IPS-NIHi7 (cell line): ENCODE measurements around the gene TMEM134.
"Not testable (repeated sequence)": the region's sequence is repeated elsewhere in the genome, so short reads cannot be mapped to it uniquely, and the experiment has no call there.

Experiments used
- DNase-seq: peaks from one replicate; pipeline ENCODE4 v3.0.0; 2012; ENCODE audit warnings: mixed read lengths; ENCODE audit errors: extremely low spot score

Gene TMEM134, protein sequence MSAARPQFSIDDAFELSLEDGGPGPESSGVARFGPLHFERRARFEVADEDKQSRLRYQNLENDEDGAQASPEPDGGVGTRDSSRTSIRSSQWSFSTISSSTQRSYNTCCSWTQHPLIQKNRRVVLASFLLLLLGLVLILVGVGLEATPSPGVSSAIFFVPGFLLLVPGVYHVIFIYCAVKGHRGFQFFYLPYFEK

DNA sequence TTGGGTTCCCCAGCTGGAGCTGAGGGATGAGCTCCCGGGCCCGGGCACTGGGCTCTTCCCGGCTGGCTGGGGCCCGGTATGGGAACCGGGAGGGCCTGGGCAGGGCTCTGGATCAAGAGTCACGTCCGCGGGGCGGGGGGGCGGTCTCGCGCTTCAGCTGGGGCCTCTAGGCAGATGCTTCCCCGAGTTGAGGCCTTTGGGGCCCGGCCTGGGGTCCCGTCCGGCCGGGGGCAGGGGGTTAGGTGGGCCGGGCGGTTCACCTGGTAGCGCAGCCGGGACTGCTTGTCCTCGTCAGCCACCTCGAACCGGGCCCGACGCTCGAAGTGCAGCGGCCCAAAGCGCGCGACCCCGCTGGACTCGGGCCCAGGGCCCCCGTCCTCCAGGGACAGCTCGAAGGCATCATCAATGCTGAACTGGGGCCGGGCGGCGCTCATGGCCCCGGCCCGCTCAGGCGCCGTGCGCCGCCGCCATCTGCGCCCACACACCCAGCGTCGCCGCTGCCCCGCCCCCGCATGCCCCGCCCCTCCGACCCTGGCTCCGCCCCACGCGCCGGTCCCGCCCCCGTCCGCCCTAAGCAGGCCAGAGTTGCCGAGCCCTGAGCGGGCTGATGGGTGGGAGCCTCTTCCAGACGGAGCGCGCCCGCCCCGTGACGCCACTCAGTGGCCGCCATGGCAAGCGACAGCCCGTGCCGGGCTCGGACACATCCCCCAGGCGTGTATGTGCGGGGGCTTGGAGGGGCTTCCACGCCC is at the start of gene TMEM134:
Gene TMEM134, minus strand, starts transcription at position 493 of the 749 bp plus-strand sequence. Its CDS starts 59 bp downstream, at position 434.
- peak; percentile 96 for DNase-seq

DNA sequence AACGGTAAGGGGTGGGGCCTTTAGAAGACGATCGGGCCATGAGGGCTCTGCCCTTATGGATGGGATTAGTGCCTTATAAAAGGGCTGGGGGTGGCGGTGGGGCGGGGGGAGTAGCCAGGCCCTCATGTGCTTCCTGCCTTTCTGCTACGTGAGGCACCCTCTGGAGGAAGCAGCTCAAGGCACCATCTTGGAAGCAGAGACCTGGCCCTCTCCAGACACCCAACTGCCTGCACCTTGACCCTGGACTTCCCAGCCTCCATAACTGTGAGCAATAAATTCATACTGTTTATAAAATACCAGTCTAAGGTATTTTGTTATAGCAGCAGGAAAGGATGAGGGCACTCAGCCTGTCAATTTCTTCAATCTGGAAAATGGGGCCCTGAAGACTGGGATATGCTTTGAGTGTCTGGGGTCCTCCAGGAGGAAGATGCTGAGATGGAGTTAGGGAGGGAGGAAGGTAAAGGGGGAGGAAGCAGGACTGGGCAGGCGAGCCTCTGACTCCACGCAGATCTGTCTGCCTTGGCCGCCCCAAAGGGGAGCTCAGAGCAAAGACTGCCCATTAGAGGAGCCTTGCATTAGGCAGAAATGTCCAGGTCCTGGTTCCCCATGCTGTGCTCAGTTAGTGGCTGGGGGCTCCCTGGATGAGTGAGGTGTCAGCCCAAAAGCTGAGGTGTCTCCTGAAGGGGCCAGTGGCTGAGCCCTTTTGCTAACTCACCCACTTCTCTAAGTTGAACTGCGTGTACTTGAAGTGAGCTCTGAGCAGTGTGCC is 48.9 kb upstream of the TMEM134 start:
- DNase-seq: no peak

DNA sequence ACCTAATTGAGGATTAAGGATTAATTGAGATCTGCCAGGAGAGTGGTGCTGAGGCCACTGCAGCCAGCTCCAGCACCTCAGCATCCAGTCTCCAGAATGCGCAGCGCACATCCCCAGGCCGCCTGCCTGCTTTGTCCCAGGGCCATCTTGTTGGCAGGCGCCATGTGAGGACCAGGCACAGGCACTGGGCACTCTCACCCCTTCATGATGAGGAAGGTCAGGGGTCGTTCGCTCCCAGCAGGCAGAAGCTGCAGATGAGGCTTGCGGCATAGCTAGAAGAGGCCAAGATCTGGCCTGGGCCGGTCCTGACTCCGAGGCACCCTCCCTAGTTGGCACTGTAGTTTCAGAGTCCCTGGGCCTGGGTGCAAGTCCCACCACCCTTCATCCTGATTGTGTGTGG is 47.8 kb upstream of the TMEM134 start:
- no peak for DNase-seq

DNA sequence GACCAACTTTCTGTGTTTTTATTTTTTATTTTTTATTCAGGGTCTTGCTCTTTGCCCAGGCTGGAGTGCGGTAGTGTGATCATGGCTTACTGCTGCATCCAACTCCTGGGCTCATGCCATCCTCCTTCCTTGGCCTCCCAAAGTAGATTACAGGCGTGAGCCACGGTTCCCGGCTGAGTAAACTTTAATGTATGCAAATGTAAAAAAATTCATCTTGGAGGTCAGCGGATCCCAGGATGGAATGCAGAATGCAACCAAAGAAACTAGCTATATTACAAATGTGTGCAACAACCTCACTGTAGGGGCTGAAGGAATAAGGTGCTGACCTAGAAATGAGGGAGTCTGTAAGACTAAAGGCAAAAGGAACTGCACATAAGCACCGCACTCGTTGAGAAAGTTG is 45.1 kb upstream of the TMEM134 start:
- DNase-seq: no peak

DNA sequence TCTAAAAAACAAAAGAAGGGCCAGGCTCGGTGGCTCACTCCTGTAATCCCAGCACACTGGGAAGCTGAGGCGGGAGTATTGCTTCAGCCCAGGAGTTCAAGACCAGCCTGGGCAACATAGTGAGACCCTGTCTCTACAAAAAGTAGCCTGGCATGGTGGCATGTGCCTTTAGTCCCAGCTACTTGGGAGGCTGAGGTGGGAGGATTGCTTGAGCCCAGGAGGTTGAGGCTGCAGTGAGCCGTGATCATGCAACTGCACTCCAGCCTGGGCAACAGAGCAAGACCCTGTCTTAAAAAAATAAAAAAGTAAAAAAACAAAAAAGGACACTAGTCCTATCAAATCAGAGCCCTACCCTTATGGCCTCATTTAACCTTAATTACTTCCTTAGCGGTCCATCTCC is 42.5 kb upstream of the TMEM134 start:
- DNase-seq: not testable (repeated sequence)

DNA sequence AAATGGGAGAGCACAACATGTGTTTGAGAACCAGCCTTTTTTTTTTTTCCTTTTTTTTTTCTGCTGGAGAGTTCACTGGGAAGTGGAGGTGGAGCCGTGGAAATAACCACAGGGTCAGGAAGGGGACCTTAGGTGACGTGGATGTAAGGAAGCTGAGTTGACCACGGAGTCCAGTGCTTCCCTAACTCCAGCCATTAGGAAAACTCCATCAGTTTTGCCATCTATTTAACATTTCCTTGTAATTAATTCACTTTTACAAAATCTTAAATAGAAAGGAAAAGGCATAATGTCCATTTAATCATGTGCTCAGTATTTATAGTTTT is 40.9 kb upstream of the TMEM134 start:
- DNase-seq: no peak

DNA sequence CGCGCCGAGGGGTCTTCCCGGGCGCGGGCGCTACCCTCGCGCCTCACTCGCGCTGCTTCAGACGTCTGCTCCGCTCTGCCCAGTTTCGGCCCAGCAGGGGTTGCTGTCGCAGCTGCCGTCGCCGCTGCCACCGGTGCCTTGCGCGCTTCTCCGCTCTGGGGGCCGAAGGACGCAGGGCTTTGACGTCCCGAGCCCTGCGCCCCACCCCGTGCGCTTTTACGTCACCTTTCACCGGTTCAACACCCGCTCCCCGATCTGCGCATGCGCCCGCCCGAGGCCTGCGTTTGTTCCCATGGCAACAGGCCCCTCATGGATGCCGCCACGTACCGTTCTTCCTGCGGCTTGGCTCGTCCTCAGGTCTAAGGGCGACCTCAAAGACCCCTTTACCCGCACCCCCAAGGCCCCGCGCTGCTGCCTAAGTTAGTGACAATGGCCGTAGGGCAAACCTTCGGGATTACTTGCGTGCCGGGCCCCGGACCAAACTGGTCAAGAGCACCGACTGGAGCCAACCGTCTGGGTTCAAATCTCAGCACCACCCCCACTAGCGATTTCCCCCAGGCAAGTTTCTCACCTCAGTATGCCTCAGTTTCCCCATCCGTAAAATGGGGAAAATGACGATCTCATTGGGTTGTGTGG is 39.6 kb upstream of the TMEM134 start:
- peak; percentile 100 for DNase-seq

DNA sequence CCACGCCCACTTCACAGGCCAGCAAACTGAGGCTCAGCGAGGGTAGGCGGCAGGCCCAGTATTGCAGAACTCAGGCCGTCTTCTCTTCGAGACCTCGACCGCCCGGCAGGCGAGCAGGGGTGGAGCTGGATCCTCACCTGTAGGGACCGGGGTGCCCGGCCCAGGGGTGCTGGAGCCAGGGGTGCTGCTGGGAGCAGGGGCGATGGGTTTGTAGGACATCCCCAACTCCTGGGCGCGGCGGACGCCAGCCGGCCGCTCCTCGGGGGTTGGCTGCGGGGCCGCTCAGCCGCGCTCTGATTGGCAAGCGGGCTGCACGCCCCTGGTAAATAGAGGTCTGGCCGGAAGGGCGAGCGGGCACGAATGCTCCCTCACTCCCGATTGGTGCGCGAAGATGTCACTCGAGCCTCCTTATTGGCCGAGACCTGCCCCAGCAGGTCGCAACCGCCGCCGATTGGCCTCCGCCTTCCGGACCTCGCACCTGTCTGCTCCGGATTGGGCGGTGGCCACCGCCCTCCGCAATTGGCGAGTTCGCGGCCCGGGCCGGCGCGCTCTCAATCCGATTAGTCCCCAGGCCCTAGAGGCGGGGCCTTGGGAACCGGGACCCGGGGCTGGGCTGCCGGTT is 38.9 kb upstream of the TMEM134 start, which contains the start of gene CDK2AP2:
Gene CDK2AP2, minus strand, starts transcription at position 299 of the 622 bp plus-strand sequence. Its CDS starts 80 bp downstream, at position 219.
- peak; percentile 99 for DNase-seq

DNA sequence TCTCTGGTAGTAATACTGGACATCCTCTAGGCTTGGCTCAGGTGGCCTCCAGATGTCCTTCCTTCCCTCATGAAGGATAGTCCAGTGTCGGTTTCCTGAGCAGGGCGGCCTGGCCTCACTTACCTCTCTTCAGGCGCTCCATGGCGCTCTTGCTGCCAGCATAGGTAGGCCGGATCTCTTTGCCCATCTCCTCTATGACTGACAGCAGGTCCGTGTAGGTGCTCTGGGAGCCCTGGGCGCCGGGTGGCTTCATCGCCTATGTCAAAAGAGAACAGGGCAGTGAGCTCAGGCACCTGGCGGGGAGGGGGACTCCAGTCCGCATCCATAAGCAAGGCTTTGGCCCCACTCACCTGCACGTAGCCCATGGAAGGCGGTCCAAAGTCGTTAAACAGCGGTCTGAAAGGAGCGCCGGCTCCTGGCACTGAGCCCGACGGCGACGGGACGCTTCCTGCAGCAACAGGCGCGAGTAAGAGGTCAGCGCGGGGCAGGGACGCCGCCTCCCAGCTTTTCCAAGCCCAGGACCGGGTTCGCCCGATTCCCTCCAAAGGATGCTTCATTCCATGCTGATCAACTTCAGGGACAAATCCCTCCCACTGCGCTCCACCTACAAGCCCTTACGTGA is 38.3 kb upstream of the TMEM134 start:
- peak; percentile 43 for DNase-seq

DNA sequence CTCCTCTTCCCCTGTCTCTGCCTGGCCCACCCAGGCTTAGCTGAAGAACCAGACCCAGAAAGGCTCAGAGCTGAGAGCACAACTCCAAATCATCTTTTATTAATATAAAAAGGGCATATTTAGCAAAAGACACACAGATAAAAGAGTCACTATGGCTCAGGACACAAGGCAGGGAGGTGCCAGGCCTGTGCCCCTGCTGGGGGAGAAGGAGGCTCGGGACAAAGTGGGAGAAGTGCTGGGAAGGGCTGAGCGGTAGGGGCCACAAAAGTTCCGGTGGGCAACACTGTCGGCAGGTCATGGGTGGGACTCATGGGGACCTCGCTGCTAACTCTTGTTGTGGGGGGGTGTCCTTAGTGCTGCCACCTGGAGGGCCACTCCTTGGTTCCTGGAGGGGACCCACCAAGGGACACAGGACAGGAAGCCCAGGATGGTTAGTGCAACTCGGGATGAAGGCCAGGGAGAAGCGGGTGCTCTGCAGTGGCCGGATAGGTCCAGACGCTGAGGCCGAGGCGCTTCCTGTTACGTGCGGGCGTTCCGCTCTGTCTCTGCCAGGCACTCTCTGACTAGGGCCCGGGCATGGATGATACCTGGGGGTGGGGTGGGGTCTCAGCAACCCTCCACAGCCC is 37.5 kb upstream of the TMEM134 start:
- DNase-seq: no peak

DNA sequence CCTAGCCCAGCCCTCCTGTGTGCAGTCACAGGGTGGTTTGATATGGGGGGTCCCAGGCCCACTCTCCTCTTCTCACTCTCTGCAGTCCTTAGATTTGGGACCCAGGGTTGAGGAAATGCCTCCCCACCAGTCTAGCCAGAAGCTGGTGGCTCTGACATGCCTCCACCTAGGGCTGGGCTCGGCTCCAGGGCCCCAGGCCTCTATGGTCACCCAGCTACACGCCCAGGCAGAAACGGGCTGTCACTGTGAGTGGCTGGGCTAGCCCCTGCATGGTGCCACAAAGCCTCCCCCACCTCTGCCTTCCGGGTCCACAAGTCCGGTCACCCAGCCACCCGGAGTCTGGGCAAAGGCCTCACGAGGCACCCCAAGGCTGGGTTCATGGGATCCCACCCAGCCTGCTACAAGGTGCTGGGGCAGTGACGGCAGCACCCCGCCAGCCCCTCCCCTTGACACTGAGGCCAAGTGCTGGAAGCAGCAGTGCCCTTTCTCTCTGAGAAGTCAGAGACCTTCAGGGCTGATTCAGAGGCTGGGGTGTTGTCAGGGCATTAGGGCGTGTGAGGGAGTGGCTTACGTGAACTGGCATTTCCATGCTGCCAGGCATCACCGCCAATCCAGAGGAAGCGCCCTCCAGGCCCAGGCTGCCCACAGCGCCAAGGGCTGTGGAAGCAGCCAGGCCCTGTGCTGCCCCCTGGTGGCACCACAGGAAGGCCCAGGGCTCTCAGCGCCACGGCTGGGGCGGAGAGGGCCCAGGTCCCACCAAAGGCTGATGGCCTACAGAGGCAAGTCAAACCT is 36.8 kb upstream of the TMEM134 start:
- peak; percentile 81 for DNase-seq

DNA sequence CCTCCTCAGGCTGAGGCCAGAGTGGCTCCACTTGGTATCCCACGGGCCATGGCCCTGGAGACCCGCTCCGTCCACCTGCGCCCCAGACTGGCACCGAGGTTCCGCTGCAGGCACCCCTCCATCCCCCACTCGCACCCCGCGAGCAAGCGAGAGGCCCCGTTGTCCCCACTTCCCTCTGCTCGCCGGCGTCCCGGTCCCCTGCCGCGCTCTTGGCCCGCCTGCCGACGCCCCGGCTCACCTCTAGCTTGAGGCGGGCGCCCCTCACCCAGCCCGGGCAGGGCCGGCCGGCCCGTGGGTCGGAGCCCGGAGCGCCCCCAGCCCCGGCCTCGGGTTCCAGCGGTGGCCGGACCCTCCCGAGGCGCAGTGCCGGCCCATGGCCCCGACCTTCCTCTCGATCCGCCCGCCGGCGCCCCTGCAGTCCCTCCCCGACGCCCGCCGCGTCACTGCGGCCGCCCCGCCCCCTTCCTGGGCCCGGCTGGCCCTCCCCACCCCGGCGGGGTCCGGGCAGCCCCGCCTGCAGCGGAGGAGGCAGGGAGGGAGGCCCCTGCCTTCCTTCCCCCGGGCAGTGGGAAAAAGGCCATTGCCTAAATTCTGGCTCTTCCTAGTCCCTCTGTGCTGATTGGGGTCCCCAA is 36.0 kb upstream of the TMEM134 start, which contains the start of gene PITPNM1:
Gene PITPNM1, minus strand, starts transcription at position 414 of the 632 bp plus-strand sequence. CDS start 1,183 bp downstream, outside the sequence.
- peak; percentile 89 for DNase-seq

DNA sequence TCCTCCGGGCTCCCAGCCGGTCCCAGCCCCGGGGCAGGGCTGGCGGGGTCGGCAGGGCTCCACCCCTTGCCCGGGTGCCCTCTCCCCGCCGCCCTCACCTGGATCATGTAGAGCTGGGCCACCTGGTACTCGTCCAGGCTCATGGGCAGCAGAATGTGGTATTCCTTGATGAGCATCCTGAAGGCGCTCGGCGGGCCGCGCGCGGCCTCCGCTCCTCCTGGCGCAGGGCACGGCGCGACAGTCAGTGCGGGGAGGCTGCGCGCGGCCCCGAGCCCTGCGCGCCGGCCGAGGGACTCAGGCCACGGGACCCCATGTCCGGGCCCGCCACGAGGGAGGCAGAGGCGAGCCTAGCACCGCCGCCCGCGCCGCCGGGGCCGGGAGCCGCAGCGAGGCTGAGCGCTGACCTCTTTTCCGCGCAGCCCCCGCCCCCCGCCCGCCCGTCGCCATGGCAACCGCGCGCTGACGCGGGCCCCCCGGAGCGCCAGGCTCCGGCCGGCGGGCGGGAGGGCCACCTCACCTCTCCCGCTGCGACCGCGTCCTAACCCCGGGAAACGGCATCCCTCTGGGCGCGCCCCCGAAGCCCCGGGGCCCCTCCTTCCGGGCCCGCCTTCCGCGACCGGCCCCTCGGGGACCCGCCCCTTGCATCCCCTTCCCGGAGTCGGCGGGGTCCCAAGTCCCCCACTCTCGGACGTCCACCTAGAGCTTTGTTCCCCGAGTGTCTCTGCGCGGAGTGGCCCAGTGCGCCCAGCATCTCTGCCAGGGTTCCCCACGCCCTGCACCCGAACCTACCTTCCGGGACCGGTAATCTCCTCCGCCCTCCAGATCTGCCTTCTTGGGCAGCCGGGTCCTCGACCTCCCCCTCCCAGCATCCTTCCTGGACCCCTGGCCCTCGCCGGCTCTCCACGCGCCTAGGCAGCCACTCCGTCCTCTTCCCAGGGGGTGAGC is 35.2 kb upstream of the TMEM134 start:
- DNase-seq: peak; percentile 61

DNA sequence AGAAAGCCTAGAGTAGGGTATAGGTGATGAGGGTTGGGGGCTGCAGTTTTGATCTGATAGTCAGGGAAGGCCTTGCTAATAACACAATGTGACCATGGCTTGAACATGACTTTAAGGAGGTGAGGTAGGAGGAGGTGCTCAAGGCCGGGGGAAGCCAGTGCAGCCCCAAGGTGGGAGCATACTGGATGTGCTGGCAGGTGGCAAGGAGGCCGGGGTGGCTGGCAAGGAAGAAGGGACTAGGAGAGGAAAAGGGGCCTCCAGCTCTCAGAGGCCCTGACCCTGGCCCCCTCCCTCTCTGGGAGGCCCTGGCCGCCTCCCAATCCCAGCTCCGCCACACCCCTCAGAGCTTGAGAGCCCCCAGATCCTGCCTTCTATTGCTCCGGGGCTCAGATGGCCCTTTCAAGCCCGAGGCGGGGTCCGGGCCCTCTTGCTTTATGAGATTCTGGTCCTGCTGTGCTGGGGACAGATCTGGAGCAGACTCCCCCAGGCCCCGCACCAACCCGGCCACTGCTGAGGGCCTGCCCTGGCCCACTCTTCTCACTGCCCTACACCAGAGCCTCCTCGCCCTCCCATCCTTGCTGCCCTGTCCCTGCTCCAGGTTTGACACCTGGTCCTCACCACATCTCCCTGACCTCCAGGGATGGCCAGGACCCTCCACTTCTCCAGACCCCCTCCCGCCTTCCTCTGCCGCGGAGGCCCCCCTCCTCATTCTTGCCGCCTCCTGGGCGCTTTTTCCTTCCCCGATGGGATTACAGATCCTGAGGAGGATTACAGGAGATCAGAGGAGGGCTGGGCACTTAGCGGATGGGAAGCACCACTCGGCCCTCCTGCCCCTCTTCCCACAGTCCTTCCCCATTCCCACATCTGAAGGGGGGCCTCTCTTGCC is 34.3 kb upstream of the TMEM134 start:
- DNase-seq: no peak

DNA sequence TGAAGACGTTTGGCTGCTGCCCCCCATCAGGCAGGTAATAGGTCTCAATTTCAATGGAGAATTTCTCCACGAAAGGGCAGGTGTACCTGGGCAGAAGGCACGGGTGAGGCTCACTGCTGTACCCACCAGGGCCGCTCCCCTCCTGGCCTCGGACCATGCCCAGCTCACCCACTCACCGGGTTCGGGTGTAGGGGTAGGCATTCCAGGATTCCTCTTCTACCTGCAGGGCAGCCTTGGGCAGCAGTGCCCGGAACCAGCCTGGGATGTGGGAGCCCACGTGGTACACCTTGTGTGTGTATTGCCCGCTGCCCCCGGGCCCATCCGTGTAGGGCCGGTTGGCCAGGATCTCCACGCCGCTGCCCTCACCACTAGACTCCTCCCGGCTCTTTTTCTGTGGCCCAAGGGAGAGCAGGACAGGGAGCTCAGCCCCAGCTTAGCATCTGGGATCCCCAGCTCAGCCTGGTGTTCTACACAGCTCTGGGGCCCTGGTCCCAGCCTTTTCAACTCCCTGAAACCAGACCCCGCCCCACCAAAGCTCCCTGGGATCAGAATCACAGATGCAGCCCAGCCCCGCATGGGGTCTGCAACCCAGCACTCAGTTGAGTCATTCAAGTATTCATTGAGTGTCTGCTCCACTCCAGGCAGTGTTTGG is 33.4 kb upstream of the TMEM134 start:
- DNase-seq: no peak

DNA sequence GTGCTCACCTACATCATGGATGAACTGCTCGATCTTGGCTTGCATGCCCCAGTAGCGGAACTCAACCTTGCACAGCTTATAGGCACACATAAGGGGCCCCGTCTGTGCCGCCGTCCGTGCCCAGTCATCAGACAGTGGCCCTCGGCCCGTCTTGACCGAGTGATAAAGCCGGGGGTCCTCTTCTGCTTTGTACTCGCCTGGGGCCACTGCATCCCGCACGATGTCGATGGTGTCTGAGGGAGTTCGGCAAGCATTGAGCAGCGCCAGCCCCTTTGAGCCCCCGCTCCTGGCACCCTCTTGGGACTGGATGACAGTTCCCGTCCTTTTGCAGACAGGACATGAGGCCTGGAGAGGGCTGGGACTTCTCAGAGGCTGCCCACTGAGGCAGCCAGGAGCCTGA is 32.8 kb upstream of the TMEM134 start:
- no peak for DNase-seq
